Natural killer cell treated with Interleukin-12 subunit alpha and Interleukin-12 subunit beta and Interleukin-15 and Interleukin-18, amount 100 ng/mL, for 72 hours (primary cell): Measurements from ENCODE around the gene LILRB2. TPM values are rescaled to one million over a fixed set of nuclear protein-coding genes. Genes with fewer than 3 reads are reported as not detected.
A peak's percentile ranks its signal among the peaks of the same experiment; 100 is the strongest.

Experiments
- ATAC-seq, 2 donors: fragments of 150-1000 bp; cut with Tn5 transposase in 1 of 2; sonication (Bioruptor Pico), chemical (Tn5 transposase) in 1 of 2; 2 replicates each; pipeline ENCODE4 v1.10.0; 2021
- DNase-seq: peaks from one replicate; pipeline ENCODE4 v3.0.0; 2022; ENCODE audit warnings: low spot score
- H3K27ac Mint-ChIP-seq, 2 donors: 1 replicate in 1 of 2; 2 replicates in 1 of 2; pipeline ENCODE4 v1.8.0; 2022; ENCODE audit warnings: mixed read lengths in 2 of 2, mild to moderate bottlenecking in 1 of 2, moderate library complexity in 1 of 2
- H3K27me3 Mint-ChIP-seq, 2 donors: 1 replicate in 1 of 2; 2 replicates in 1 of 2; pipeline ENCODE4 v1.8.0; 2022; ENCODE audit warnings: mixed read lengths in 2 of 2
- H3K36me3 Mint-ChIP-seq: one replicate; pipeline ENCODE4 v1.8.0; 2022; ENCODE audit warnings: mixed read lengths
- H3K4me1 Mint-ChIP-seq, 2 donors: 1 replicate in 1 of 2; 2 replicates in 1 of 2; pipeline ENCODE4 v1.8.0; 2022; ENCODE audit warnings: low read depth in 2 of 2, mixed read lengths in 2 of 2, mild to moderate bottlenecking in 1 of 2
- H3K4me3 Mint-ChIP-seq: one replicate; pipeline ENCODE4 v1.8.0; 2022; ENCODE audit warnings: mixed read lengths
- H3K9me3 Mint-ChIP-seq: 2 replicates; pipeline ENCODE4 v1.8.0; 2022; ENCODE audit warnings: mixed read lengths
- total RNA-seq, 2 donors: library from RNA; stranded (reverse); gene quantifications; one replicate each; pipeline ENCODE4 v1.2.3, GENCODE V29; 2022

LILRB2 gene
- total RNA-seq, 2 donors from 2014 or later: 1.5 TPM; not detected in 1

DNA sequence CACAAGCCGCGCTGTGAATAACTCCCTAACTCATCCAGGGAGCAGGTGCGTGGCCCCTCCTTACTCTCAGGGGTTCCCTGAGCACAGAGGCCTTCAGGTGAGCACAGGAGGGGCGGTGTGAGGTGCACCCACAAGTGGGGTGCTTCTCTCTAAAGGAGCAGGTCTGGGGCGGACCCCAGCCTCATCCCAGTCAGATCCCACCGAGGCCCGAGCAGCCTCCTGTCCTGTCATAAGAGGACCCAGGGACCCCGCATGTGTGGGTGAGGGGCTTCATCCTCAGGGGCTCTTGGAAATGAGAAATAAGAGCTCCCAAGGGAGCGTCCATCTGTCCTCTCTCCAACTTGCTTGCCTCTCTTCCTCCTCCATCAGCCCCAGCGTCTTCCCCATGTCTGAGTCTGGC is 35.0 kb upstream of the LILRB2 start:
- Mint-ChIP-seq H3K4me3 (no peak overlapping the region), H3K9me3 (no peaks in the 10 kb centered on the region), H3K4me1 (no peaks in the 10 kb centered on the region), H3K36me3 (no peaks in the 10 kb centered on the region), H3K27me3 (peaks cover 21 to 34% of the 10 kb centered on the region in 2 donors), H3K27ac (no peak overlapping the region)
- DNase-seq: no peak
- no peak for ATAC-seq

DNA sequence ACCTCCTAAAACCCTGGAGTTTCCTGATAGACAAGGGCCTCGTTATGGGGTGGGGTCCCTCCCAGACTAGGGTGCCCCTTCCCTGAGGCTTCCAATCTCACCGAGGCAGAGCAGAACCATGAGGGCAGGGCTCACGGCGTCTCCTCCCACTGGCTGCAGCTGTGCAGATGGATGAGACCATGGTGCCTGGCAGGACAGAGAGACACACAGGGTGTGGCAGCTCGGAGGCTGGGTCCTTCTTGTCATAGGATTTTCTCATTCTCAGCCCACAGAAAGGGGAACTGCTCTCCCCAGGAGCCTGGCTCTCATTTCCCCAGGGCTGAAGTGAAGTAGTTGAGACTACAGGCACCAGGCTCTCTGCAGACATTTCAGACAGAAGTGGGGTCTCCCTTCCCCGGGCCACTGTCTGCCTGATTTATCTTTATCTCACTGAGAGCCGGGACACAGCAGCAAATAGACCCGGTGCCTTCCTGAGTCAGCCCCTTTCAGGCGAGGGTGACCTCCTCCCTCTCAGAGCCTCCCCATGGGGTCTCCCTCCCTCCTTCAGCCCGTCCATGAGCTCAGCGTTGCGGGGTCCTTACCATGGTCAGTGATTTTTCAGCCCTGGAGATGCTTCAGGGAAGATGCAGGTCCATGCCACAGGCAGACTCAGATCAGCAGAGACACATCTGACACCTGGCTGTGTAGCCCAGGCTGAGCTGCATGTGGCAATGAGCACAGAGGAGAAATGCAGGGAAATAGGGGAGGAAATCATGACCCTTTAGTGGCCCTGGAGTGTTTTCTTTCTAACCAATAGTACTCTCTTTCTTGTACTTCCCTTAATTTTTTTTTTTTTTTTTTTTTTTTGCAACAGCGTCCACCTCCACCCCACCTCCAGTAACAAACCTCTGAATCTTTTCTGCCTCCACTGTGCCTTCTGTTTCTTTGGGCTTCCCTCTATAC is 31.8 kb upstream of the LILRB2 start, which contains the start of gene LILRA5:
Gene LILRA5, minus strand, starts transcription at position 731 of the 942 bp plus-strand sequence. Its CDS starts 147 bp downstream, at position 584.
- Mint-ChIP-seq H3K27ac (no peak within 1 kb of the TSS), H3K4me3 (no peak within 1 kb of the TSS), H3K27me3 (peaks cover 18 to 30% of the 10 kb centered on the region in 2 donors), H3K36me3 (no peaks in the 10 kb centered on the region), H3K4me1 (no peaks in the 10 kb centered on the region), H3K9me3 (no peaks in the 10 kb centered on the region)
- DNase-seq (no peak), ATAC-seq (peak in 1 of 2 donors; percentile 33)

DNA sequence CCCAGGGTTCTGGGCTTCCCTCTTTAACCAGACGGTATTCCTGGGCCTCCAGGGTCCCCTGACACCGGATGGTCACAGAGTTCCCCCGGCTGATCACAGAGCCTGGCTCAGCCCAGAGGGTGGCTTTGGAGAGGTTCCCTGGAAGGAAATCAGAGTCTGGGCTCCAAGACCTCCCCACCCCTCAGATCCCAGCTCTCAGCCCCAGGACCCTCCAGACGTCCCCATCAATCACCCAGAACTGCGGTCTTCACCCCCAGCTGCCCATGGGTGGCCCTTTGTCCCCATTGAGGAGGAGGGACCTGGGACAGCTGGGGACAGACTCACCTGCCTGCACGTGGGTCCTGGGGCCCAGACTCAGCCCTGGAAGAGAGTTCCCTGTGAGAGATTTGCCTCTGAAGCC is 31.1 kb upstream of the LILRB2 start:
- Mint-ChIP-seq H3K9me3 (no peaks in the 10 kb centered on the region), H3K27ac (no peak overlapping the region), H3K27me3 (peaks cover 19 to 27% of the 10 kb centered on the region in 2 donors), H3K4me3 (no peak overlapping the region), H3K36me3 (no peaks in the 10 kb centered on the region), H3K4me1 (no peaks in the 10 kb centered on the region)
- ATAC-seq (no peak), DNase-seq (no peak)

DNA sequence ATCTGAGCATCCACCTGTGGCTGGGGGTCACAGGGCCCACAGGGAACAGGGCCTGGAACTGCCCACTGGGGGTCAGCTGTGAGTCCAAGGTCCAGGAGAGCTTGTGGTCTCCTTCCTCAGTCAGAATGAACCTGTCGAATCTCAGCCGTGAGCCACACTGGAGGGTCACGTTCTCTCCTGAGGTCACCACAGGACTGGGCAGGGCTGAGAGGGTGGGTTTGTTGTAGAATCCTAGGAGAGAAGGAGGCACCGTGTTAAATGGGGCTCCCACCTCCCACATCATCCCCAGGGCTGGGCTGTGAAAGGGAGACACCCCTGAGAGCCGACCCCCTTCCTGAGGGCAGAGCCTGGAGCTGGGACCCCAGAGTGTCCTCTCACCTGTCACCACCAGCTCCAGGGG is 30.6 kb upstream of the LILRB2 start:
- Mint-ChIP-seq H3K27ac (no peak overlapping the region), H3K27me3 (peaks cover 24 to 29% of the 10 kb centered on the region in 2 donors), H3K36me3 (no peaks in the 10 kb centered on the region), H3K4me3 (no peak overlapping the region), H3K9me3 (no peaks in the 10 kb centered on the region), H3K4me1 (no peaks in the 10 kb centered on the region)
- no peak for DNase-seq
- no peak for ATAC-seq

DNA sequence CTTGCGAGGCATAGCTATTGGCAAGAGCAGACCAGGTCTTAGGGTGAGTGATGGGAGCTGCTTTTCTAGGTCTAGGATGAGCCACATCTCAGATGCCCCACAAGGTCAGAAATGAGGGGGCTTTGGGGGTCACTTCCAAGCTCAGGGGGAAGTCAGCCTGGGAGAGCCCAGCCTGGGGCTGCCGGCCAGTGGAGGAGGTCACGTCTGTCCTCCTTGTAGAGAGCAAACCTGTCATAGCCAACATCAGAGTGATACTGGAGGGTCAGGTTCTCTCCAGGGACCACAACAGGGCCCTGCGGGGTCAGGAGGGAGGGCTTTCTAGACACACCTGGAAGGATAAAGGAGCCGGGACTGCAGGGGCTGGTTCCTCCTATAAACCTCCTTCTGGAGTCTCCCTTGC is 29.6 kb upstream of the LILRB2 start:
- Mint-ChIP-seq H3K27ac (no peak overlapping the region), H3K27me3 (peaks cover 25% of the 10 kb centered on the region in 2 donors), H3K4me1 (no peaks in the 10 kb centered on the region), H3K9me3 (no peaks in the 10 kb centered on the region), H3K36me3 (no peaks in the 10 kb centered on the region), H3K4me3 (no peak overlapping the region)
- ATAC-seq (peak in 1 of 2 donors; percentile 28), DNase-seq (no peak)

DNA sequence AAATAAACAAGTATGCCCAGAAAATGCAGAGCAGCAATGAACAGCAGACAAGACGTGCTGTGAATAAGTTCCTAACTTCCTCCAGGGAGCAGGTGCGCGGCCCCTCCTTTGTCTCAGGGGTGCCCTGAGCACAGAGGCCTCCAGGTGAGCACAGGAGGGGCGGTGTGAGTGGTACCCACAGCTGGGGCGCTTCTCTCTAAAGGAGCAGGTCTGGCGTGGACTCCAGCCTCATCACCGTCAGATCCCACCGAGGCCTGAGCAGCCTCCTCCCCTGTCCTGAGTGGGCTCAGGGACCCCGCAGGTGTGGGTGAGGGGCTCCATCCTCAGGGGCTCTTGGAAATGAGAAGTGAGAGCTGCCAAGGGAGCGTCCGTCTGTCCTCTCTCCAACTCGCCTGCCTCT is 28.9 kb upstream of the LILRB2 start:
- H3K27me3 Mint-ChIP-seq: peaks cover 28 to 30% of the 10 kb centered on the region in 2 donors
- ATAC-seq (no peak), DNase-seq (no peak)
- no peak overlapping the region for H3K27ac Mint-ChIP-seq
- no peaks in the 10 kb centered on the region for H3K36me3 Mint-ChIP-seq
- H3K9me3 Mint-ChIP-seq: peaks cover 3% of the 10 kb centered on the region
- H3K4me1 Mint-ChIP-seq: peaks cover 3 to 4% of the 10 kb centered on the region in 2 donors
- no peak overlapping the region for H3K4me3 Mint-ChIP-seq

DNA sequence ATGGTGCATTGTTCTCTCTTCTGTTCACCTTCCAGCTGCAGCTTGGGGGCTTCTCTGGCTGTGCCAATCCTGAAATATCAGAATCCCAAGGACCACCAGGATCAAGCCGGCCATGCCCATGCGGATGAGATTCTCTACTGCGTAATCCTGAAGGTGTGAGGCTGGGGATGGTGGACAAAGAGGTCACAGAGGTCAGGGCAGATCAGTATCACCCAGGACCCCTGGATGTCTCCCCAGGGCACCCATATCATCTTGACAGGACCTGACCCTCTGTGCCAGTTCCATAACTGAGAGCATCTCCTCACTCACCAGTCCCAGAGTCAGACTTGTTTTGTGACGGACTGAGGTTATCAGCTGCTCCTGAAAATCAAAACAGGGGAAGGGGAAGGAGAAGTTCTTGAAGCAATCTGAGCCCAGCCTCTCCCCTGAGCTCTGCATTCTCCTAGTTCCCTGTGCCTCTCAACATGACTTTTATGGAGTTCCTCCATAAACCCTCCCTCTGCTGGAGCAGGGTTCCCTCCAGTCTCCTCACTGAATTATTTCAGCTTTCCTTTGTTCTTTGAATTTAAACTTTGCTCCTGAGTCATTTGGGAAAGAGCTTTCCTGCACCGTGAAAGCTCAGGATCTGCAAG is 26.6 kb upstream of the LILRB2 start:
- H3K27ac Mint-ChIP-seq: no peak overlapping the region
- no peak overlapping the region for H3K4me3 Mint-ChIP-seq
- ATAC-seq: no peak

DNA sequence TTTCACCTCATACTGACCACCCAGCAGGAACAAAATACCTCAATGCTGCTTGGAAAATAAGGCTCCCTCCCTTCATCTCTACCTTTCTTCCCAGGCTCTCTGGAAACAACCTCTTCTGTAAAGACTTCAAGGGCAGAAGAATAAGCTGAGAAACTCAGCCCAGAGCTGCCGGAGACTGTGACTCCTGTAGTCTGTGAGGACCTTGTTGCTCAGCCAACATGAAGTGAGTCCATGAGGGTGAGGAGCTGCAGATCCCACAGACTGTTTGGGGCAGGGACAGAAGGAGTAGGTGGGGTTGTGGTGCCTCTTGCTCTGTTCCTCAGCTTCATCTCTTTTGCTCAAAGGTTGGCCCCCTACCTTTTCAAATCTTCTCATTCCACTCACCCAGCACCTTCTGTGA is 24.2 kb upstream of the LILRB2 start:
- H3K4me3 Mint-ChIP-seq: peak overlapping the region; percentile 3
- DNase-seq (no peak), ATAC-seq (no peak)
- H3K4me1 Mint-ChIP-seq: peaks cover 6 to 13% of the 10 kb centered on the region in 2 donors
- peak overlapping the region in 1 of 2 donors; percentile 30 for H3K27ac Mint-ChIP-seq
- peaks cover 4% of the 10 kb centered on the region for H3K9me3 Mint-ChIP-seq
- no peaks in the 10 kb centered on the region for H3K36me3 Mint-ChIP-seq
- peaks cover 17 to 23% of the 10 kb centered on the region in 2 donors for H3K27me3 Mint-ChIP-seq

More for the DNA sequence above, 26.6 kb upstream of the LILRB2 start:
- Mint-ChIP-seq H3K9me3 (peaks cover 4% of the 10 kb centered on the region), H3K27me3 (peaks cover 13 to 28% of the 10 kb centered on the region in 2 donors), H3K4me1 (peaks cover 6 to 13% of the 10 kb centered on the region in 2 donors), H3K36me3 (no peaks in the 10 kb centered on the region)
- DNase-seq: no peak

DNA sequence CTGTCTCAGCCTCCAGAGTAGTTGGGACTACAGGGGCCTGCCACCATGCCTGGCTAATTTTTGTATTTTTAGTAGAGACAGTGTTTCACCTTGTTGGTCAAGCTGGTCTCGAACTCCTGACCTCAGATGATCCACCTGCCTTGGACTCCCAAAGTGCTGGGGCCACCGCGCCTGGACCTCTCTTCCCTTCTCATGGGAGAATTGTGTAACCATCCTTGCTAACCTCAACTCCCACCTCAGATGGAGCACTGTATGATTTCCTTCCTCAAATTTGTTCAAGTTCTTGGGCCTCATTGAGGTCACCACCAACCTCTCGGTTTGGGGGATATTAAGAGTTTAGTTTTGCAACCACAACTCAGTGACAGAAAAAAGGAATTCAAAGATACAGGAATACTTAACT is 21.3 kb upstream of the LILRB2 start:
- DNase-seq (no peak), ATAC-seq (no peak)
- Mint-ChIP-seq H3K4me3 (no peak overlapping the region), H3K9me3 (peaks cover 4% of the 10 kb centered on the region), H3K36me3 (no peaks in the 10 kb centered on the region), H3K27ac (no peak overlapping the region), H3K4me1 (peaks cover 6 to 13% of the 10 kb centered on the region in 2 donors), H3K27me3 (peaks cover 18 to 22% of the 10 kb centered on the region in 2 donors)

DNA sequence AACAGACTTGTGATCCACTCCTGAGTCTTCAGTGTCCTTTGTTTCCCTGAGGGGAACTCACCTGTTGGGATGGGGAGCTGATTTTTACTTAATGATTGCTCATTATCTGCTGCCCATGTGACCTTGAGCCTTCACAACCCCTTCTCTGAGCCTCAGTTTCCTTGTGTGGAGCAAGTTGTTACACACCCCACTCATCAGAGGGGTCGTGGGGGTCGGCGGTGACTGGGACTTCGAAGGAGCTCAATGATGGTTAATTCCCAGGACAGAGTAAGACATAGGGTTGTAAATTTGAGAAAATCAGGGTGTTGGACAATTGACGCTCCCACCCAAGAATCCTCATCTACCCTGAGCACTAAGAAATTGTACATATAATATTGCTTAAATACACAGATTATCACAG is 18.6 kb upstream of the LILRB2 start:
- no peak for ATAC-seq
- Mint-ChIP-seq H3K4me3 (no peak overlapping the region), H3K27me3 (peaks cover 6 to 12% of the 10 kb centered on the region in 2 donors), H3K36me3 (no peaks in the 10 kb centered on the region), H3K27ac (no peak overlapping the region), H3K4me1 (peaks cover under 1 to 6% of the 10 kb centered on the region in 2 donors), H3K9me3 (no peaks in the 10 kb centered on the region)
- DNase-seq: no peak

DNA sequence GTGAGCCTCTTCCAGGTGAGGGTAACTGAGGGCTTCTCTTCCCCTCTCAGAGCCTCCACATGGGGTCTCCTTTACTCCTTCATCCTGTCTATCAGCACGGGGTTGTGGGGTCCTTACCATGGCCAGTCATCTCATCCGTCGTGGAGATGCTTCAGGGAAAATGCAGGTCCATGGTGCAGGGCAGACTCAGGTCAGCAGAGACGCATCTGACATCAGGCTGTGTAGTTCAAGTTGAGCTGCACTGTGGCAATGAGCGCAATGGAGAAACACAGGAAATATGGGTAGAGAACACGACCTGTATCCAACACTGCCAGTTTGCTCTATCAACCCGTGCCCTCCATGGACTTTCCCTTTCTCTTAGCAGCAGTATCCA is 18.2 kb upstream of the LILRB2 start:
- H3K27me3 Mint-ChIP-seq: peaks cover 6 to 16% of the 10 kb centered on the region in 2 donors
- no peak overlapping the region for H3K4me3 Mint-ChIP-seq
- H3K27ac Mint-ChIP-seq: no peak overlapping the region
- peaks cover 0 to 2% of the 10 kb centered on the region in 2 donors for H3K4me1 Mint-ChIP-seq
- no peak for ATAC-seq
- H3K9me3 Mint-ChIP-seq: no peaks in the 10 kb centered on the region
- DNase-seq: no peak
- no peaks in the 10 kb centered on the region for H3K36me3 Mint-ChIP-seq

DNA sequence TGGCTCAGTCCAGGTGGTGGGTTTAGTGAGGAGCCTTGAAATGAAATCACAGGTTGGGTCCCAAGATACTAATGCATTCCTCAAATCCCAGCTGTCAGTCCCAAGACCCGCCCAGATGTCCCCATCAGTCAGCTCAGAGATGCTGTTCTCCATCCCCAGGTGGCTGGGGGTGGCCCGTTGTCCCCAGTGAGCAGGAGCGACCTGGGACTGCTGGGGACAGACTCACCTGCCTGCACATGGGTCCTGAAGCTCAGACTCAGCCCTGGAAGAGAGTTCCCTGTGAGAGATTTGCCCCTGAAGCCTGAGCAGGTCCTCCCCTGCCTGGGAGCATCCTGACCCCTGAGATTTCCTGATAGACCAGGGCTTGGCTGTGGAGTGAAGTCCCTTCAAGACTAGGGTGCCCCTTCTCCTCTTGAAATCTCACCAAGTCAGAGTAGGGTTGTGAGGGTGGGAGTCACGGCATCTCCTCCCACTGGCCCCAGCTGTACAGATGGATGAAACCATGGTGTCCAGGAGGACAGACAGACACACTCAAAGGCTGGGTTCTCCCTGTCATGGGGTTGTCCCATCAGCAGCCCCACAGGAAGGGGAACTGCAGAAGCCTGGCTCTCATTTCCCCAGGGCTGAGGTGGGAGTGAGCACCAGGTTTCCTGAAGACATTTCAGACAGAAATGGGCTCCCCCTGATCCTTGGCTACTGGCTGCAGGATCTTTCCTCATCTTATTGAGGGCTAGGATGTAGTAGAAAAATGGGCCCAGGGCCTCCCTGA is 17.6 kb upstream of the LILRB2 start:
- no peaks in the 10 kb centered on the region for H3K9me3 Mint-ChIP-seq
- no peak overlapping the region for H3K27ac Mint-ChIP-seq
- H3K4me1 Mint-ChIP-seq: no peaks in the 10 kb centered on the region
- ATAC-seq: no peak
- DNase-seq: no peak
- H3K36me3 Mint-ChIP-seq: no peaks in the 10 kb centered on the region
- no peak overlapping the region for H3K4me3 Mint-ChIP-seq
- peaks cover 9 to 17% of the 10 kb centered on the region in 2 donors for H3K27me3 Mint-ChIP-seq

DNA sequence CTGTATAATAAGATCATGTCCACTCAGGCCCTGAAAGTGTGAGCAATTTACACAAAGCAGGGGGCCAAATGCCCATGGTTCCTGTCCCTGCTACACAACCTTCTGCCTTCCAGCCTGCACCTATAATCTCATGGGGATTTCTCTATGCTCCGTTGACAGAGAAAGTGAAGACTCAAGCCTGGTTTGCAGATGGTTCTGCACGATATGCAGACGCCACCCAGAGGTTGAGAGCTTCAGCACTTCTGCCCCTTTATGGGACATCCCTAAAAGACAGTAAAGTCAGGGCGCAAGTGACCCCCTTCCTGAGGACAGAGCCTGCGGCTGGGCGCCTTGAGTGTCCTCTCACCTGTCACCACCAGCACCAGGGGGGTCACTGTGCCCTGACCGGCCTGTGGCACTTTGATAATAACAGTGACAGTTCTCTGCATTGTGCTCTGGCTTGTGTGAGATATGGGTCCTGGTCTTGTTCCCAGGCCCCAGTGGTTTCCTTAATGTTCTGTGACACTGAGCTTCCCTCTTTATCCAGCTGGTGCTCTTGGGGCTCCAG is 16.9 kb upstream of the LILRB2 start:
- no peaks in the 10 kb centered on the region for H3K36me3 Mint-ChIP-seq
- H3K4me3 Mint-ChIP-seq: no peak overlapping the region
- DNase-seq (no peak), ATAC-seq (no peak)
- peaks cover 16 to 23% of the 10 kb centered on the region in 2 donors for H3K27me3 Mint-ChIP-seq
- H3K4me1 Mint-ChIP-seq: no peaks in the 10 kb centered on the region
- no peaks in the 10 kb centered on the region for H3K9me3 Mint-ChIP-seq
- H3K27ac Mint-ChIP-seq: no peak overlapping the region
